Measurements from ENCODE around the gene B3GALNT1.

The B3GALNT1 gene

GRCh38 chr3:161139686-161140085, 34.5 kb upstream of the B3GALNT1 start:
- in situ Hi-C loops (cut with MboI; ENCODE audit: low sequenced_read_pairs, unreplicated experiment) = no loop called here
- DNase-seq (ENCODE audit: low spot score) = no peak
- no peak for TF ChIP-seq CTCF (IDR thresholded peaks at IDR 0.05; ENCODE audit: borderline replicate concordance, control extremely low read depth, extremely low read depth, insufficient read depth, missing control alignments)

GRCh38 chr3:161137260-161137659, 32.1 kb upstream of the B3GALNT1 start:
- in situ Hi-C loops (cut with MboI; ENCODE audit: low sequenced_read_pairs, unreplicated experiment) = no loop called here
- TF ChIP-seq CTCF (IDR thresholded peaks at IDR 0.05; ENCODE audit: borderline replicate concordance, control extremely low read depth, extremely low read depth, insufficient read depth, missing control alignments) = no peak
- DNase-seq (ENCODE audit: low spot score) = no peak

- DNase-seq (ENCODE audit: low spot score) = no peak
- no peak for TF ChIP-seq CTCF (IDR thresholded peaks at IDR 0.05; ENCODE audit: borderline replicate concordance, control extremely low read depth, extremely low read depth, insufficient read depth, missing control alignments)
- in situ Hi-C loops (cut with MboI; ENCODE audit: low sequenced_read_pairs, unreplicated experiment) = no loop called here
Observed at GRCh38 chr3:161132391-161132790, 27.2 kb upstream of the B3GALNT1 start.

- no peak for TF ChIP-seq CTCF (IDR thresholded peaks at IDR 0.05; ENCODE audit: borderline replicate concordance, control extremely low read depth, extremely low read depth, insufficient read depth, missing control alignments)
- in situ Hi-C loops (cut with MboI; ENCODE audit: low sequenced_read_pairs, unreplicated experiment) = no loop called here
- no peak for DNase-seq (ENCODE audit: low spot score)
Observed at GRCh38 chr3:161126495-161126894, 21.3 kb upstream of the B3GALNT1 start.

GRCh38 chr3:161117646-161118045, 12.5 kb upstream of the B3GALNT1 start:
- in situ Hi-C loops (cut with MboI; ENCODE audit: low sequenced_read_pairs, unreplicated experiment) = loop anchor here (25.0 kb wide), 1 partner anchor 295 kb away; no protein-coding TSS in a partner anchor
- no peak for DNase-seq (ENCODE audit: low spot score)
- no peak for TF ChIP-seq CTCF (IDR thresholded peaks at IDR 0.05; ENCODE audit: borderline replicate concordance, control extremely low read depth, extremely low read depth, insufficient read depth, missing control alignments)

- in situ Hi-C loops (cut with MboI; ENCODE audit: low sequenced_read_pairs, unreplicated experiment) = loop anchor here (25.0 kb wide), 1 partner anchor 303 kb away; no protein-coding TSS in a partner anchor
- no peak for TF ChIP-seq CTCF (IDR thresholded peaks at IDR 0.05; ENCODE audit: borderline replicate concordance, control extremely low read depth, extremely low read depth, insufficient read depth, missing control alignments)
- DNase-seq (ENCODE audit: low spot score) = no peak
Observed at GRCh38 chr3:161108840-161109239, 3.7 kb upstream of the B3GALNT1 start.

GRCh38 chr3:161107311-161107710, 2.2 kb upstream of the B3GALNT1 start:
- no peak for DNase-seq (ENCODE audit: low spot score)
- TF ChIP-seq CTCF (IDR thresholded peaks at IDR 0.05; ENCODE audit: borderline replicate concordance, control extremely low read depth, extremely low read depth, insufficient read depth, missing control alignments) = no peak
- in situ Hi-C loops (cut with MboI; ENCODE audit: low sequenced_read_pairs, unreplicated experiment) = loop anchor here (25.0 kb wide), 1 partner anchor 305 kb away; no protein-coding TSS in a partner anchor

Data from GM13976 (cell line).